Measurements from ENCODE around the gene ZNF208. TPM values are rescaled to one million over a fixed set of nuclear protein-coding genes. Genes with fewer than 3 reads are reported as not detected.
"Not testable (repeated sequence)": the region's sequence is repeated elsewhere in the genome, so short reads cannot be mapped to it uniquely, and the experiment has no call there.

Gene ZNF208
- total RNA-seq: not detected in 2 replicates

DNA sequence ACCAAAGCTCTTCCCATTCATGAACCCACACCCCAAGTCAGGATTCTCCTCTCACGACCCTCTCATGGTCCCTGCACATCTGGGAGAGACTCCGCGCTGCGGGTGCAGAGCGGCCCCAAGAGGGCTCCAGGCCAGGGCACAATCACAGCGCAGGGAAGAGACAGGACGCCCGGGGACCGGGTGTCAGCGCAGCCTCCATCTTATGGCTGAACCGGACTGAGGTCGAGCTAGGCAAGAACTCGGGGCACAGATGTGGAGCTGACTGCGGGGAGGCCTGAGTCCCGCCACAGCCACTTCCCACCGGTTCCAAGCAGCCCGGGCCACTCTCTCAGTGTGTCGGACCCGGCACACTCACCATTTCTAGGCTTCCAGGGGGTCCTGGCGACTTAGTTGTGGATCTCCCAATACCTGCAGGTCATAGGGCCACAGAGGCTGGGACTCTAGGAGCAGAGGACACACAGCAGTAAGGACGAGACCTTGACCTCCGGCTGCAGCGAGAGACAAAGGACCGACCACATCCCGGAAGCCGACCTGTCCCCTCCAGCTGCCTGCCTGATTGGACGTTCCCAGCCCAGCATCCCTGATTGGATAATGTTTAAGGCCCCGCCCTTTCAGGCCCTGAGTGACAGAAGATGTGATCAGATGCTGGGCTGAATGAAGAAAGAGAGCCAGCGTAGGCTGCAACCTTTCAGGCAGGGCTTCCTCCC is at the start of gene ZNF208:
Gene ZNF208 (minus strand): TSS at position 507 of the 707 bp plus-strand sequence. CDS start 149 bp downstream, at position 358.
- H3K27me3 Mint-ChIP-seq (ENCODE audit: insufficient read depth); intact Hi-C loops (cut with micrococcal nuclease); H3K27ac Mint-ChIP-seq; H3K4me3 Mint-ChIP-seq; H3K4me1 Mint-ChIP-seq (ENCODE audit: low read depth); H3K36me3 Mint-ChIP-seq (ENCODE audit: low read depth); DNase-seq (ENCODE audit: low spot score): not testable (repeated sequence)
- peaks cover 44% of the 10 kb centered on the region for H3K9me3 Mint-ChIP-seq

GRCh38 chr19:22052644-22053013 is 41.9 kb upstream of the ZNF208 start:
- Mint-ChIP-seq H3K9me3 (peaks cover 36% of the 10 kb centered on the region), H3K27ac (peak overlapping the region; percentile 57), H3K27me3 (ENCODE audit: insufficient read depth) (no peaks in the 10 kb centered on the region), H3K4me3 (peak overlapping the region; percentile 92), H3K36me3 (ENCODE audit: low read depth) (peaks cover 3% of the 10 kb centered on the region), H3K4me1 (ENCODE audit: low read depth) (no peaks in the 10 kb centered on the region)
- no peak for DNase-seq (ENCODE audit: low spot score)
- intact Hi-C loops (cut with micrococcal nuclease): loop anchor here (1.0 to 5.0 kb wide), 4 partner anchors 215 to 725 kb away; partner anchors contain the start of genes ZNF100, ZNF429, ZNF43 and ZNF708

DNA sequence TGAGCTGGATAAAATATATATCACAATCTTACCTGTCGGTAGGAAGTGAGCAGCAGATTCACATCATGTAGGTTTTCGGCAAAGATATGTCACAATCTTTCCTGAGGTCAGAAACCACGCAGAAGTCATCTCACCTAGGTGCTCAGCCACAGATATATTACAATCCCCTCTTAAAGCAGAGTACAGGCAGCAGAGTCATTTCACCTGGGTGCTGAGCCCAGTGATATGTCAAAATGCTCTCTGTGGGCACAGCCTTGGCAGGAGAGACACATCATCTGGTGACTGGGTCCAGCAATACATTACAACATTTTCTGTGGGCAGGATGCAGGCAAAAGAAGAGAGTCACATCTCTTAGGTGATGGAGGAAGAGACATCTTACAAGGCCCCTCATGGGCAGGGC is 30.4 kb upstream of the ZNF208 start:
- H3K4me3 Mint-ChIP-seq: not testable (repeated sequence)

GRCh38 chr19:22030680-22031079 is 19.9 kb upstream of the ZNF208 start:
- Mint-ChIP-seq H3K27ac (no peak overlapping the region), H3K4me1 (ENCODE audit: low read depth) (no peaks in the 10 kb centered on the region), H3K4me3 (no peak overlapping the region), H3K27me3 (ENCODE audit: insufficient read depth) (no peaks in the 10 kb centered on the region), H3K36me3 (ENCODE audit: low read depth) (no peaks in the 10 kb centered on the region), H3K9me3 (peaks cover 77% of the 10 kb centered on the region)
- DNase-seq (ENCODE audit: low spot score): no peak
- intact Hi-C loops (cut with micrococcal nuclease): no loop called here

More for the DNA sequence above, 30.4 kb upstream of the ZNF208 start:
- intact Hi-C loops (cut with micrococcal nuclease); H3K27ac Mint-ChIP-seq; H3K4me1 Mint-ChIP-seq (ENCODE audit: low read depth); DNase-seq (ENCODE audit: low spot score); H3K27me3 Mint-ChIP-seq (ENCODE audit: insufficient read depth); H3K36me3 Mint-ChIP-seq (ENCODE audit: low read depth): not testable (repeated sequence)
- H3K9me3 Mint-ChIP-seq: peaks cover 54% of the 10 kb centered on the region

DNA sequence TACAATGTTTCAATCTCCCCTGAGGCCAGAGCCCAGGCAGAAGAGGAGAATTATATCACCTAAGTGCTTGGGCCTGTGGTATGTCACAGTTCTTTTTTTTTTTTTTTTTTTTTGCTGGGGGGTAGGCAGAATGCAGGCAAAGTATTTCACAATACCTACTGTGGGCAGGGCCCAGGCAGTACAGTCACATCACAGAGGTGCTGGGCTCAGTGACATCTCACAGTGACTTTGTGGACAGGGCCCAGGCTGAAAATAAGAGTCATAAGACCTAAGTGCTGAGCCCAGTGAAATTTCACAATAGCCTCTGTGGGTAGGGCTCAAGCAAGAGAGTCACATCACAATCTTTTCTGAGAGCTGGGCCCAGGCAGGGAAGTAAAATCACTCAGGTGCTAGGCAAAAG is 15.9 kb upstream of the ZNF208 start:
- no peak for DNase-seq (ENCODE audit: low spot score)
- intact Hi-C loops (cut with micrococcal nuclease): no loop called here
- H3K27ac Mint-ChIP-seq: no peak overlapping the region
- H3K4me1 Mint-ChIP-seq (ENCODE audit: low read depth): no peaks in the 10 kb centered on the region
- no peak overlapping the region for H3K4me3 Mint-ChIP-seq
- no peaks in the 10 kb centered on the region for H3K27me3 Mint-ChIP-seq (ENCODE audit: insufficient read depth)
- H3K36me3 Mint-ChIP-seq (ENCODE audit: low read depth): no peaks in the 10 kb centered on the region
- peaks cover 68% of the 10 kb centered on the region for H3K9me3 Mint-ChIP-seq

DNA sequence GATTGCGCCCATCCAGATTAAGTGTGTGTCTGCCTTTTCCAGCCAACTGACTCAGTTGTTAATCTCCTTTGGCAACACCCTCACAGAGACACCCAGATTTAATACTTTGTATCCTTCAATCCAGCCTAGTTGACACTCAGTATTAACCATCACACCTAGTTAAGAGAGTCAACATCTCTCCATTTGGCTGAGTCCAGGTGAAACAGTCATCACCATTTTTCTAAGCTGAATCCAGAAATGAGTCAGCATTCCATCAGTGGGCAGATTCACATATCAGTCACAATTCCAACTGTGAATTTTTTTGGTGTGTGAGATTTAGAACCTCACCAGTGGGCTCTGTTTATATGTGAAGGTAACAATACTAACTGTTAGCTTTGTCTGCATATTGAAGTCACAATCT is 14.8 kb upstream of the ZNF208 start:
- H3K4me3 Mint-ChIP-seq; H3K36me3 Mint-ChIP-seq (ENCODE audit: low read depth); H3K27me3 Mint-ChIP-seq (ENCODE audit: insufficient read depth); intact Hi-C loops (cut with micrococcal nuclease); H3K4me1 Mint-ChIP-seq (ENCODE audit: low read depth); DNase-seq (ENCODE audit: low spot score); H3K27ac Mint-ChIP-seq: not testable (repeated sequence)
- H3K9me3 Mint-ChIP-seq: peaks cover 65% of the 10 kb centered on the region

GRCh38 chr19:21970466-21970865 is 40.3 kb downstream of the ZNF208 start:
- Mint-ChIP-seq H3K27me3 (ENCODE audit: insufficient read depth) (no peaks in the 10 kb centered on the region), H3K27ac (no peak overlapping the region), H3K4me1 (ENCODE audit: low read depth) (no peaks in the 10 kb centered on the region), H3K9me3 (peaks cover 80% of the 10 kb centered on the region), H3K4me3 (no peak overlapping the region), H3K36me3 (ENCODE audit: low read depth) (no peaks in the 10 kb centered on the region)
- no peak for DNase-seq (ENCODE audit: low spot score)
- intact Hi-C loops (cut with micrococcal nuclease): no loop called here

GRCh38 chr19:21947775-21948174 is 63.0 kb downstream of the ZNF208 start:
- intact Hi-C loops (cut with micrococcal nuclease): no loop called here
- H3K4me1 Mint-ChIP-seq (ENCODE audit: low read depth): no peaks in the 10 kb centered on the region
- H3K9me3 Mint-ChIP-seq: peaks cover 49% of the 10 kb centered on the region
- no peak overlapping the region for H3K4me3 Mint-ChIP-seq
- peaks cover 3% of the 10 kb centered on the region for H3K36me3 Mint-ChIP-seq (ENCODE audit: low read depth)
- H3K27me3 Mint-ChIP-seq (ENCODE audit: insufficient read depth): no peaks in the 10 kb centered on the region
- H3K27ac Mint-ChIP-seq: no peak overlapping the region
- no peak for DNase-seq (ENCODE audit: low spot score)

- intact Hi-C loops (cut with micrococcal nuclease): no loop called here
- Mint-ChIP-seq H3K27ac (no peak overlapping the region), H3K4me3 (no peak overlapping the region), H3K27me3 (ENCODE audit: insufficient read depth) (no peaks in the 10 kb centered on the region), H3K36me3 (ENCODE audit: low read depth) (no peaks in the 10 kb centered on the region), H3K4me1 (ENCODE audit: low read depth) (no peaks in the 10 kb centered on the region), H3K9me3 (peaks cover 37% of the 10 kb centered on the region)
- DNase-seq (ENCODE audit: low spot score): no peak
These were observed 70.1 kb downstream of the ZNF208 start for GRCh38 chr19:21940684-21941083.

DNA sequence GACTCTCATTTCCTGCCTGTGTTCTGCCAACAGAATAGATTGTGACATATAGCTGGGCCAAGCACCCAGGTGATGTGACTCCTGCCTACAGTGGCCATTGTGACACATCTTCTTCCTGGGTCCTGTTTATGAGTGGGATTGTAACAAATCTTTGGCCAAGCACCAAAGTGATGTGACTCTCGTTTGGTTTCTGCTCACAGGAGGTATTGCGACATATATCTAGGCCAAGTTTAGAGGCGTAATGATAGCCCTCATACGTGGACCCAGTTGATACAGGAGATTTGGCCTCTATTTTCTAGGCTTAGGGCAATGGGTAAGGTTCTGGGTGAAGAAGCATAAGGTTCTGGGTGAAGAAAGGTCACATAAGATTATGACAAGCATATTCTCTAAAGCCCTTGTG is 76.2 kb downstream of the ZNF208 start:
- H3K27me3 Mint-ChIP-seq (ENCODE audit: insufficient read depth): no peaks in the 10 kb centered on the region
- H3K36me3 Mint-ChIP-seq (ENCODE audit: low read depth): no peaks in the 10 kb centered on the region
- H3K4me3 Mint-ChIP-seq: no peak overlapping the region
- no peak overlapping the region for H3K27ac Mint-ChIP-seq
- intact Hi-C loops (cut with micrococcal nuclease): loop anchor here (10.0 kb wide), 1 partner anchor 1000 kb away; no protein-coding TSS in a partner anchor
- peaks cover 66% of the 10 kb centered on the region for H3K9me3 Mint-ChIP-seq
- H3K4me1 Mint-ChIP-seq (ENCODE audit: low read depth): no peaks in the 10 kb centered on the region
- no peak for DNase-seq (ENCODE audit: low spot score)

GRCh38 chr19:21934131-21934530 is 76.6 kb downstream of the ZNF208 start:
- H3K4me1 Mint-ChIP-seq (ENCODE audit: low read depth): no peaks in the 10 kb centered on the region
- no peaks in the 10 kb centered on the region for H3K27me3 Mint-ChIP-seq (ENCODE audit: insufficient read depth)
- DNase-seq (ENCODE audit: low spot score): no peak
- intact Hi-C loops (cut with micrococcal nuclease): loop anchor here (10.0 kb wide), 1 partner anchor 1001 kb away; no protein-coding TSS in a partner anchor
- H3K4me3 Mint-ChIP-seq: no peak overlapping the region
- H3K27ac Mint-ChIP-seq: no peak overlapping the region
- H3K9me3 Mint-ChIP-seq: peaks cover 67% of the 10 kb centered on the region
- H3K36me3 Mint-ChIP-seq (ENCODE audit: low read depth): no peaks in the 10 kb centered on the region

- Mint-ChIP-seq H3K36me3 (ENCODE audit: low read depth) (no peaks in the 10 kb centered on the region), H3K9me3 (peaks cover 78% of the 10 kb centered on the region), H3K4me3 (no peak overlapping the region), H3K27ac (no peak overlapping the region), H3K27me3 (ENCODE audit: insufficient read depth) (no peaks in the 10 kb centered on the region), H3K4me1 (ENCODE audit: low read depth) (no peaks in the 10 kb centered on the region)
- DNase-seq (ENCODE audit: low spot score): no peak
- intact Hi-C loops (cut with micrococcal nuclease): no loop called here
These were observed 88.5 kb downstream of the ZNF208 start for GRCh38 chr19:21922276-21922675.

DNA sequence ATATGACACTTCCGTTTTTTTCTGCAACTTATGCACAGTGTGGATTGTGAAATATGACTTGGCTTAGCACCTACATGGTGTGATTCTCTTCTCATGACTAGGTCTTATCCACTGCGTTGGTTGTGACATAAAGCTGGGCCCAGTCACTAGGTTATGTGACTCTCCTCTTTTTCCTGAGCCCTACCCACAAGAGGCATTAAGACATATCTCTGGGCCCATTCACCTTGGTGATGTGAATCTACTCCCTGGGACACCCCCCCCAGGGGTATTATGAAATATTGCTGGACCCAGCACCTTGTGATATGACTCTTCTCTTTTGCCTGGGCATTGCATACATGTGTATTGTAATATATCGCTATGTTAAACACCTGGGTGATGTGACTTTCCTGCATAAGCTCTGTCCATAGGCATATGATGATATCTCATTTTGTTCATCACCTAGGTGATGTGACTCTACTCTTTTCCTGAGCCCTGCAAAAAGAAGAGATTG is 89.0 kb downstream of the ZNF208 start:
- Mint-ChIP-seq H3K9me3 (peaks cover 81% of the 10 kb centered on the region), H3K27me3 (ENCODE audit: insufficient read depth) (no peaks in the 10 kb centered on the region), H3K36me3 (ENCODE audit: low read depth) (no peaks in the 10 kb centered on the region), H3K27ac (no peak overlapping the region), H3K4me1 (ENCODE audit: low read depth) (no peaks in the 10 kb centered on the region), H3K4me3 (no peak overlapping the region)
- intact Hi-C loops (cut with micrococcal nuclease): no loop called here
- DNase-seq (ENCODE audit: low spot score): no peak
